Fibroblast of lung (primary cell): Measurements from ENCODE around the gene CDX1. TPM values are rescaled to one million over a fixed set of nuclear protein-coding genes. Genes with fewer than 3 reads are reported as not detected.

Experiments
- DNase-seq, 2 donors: peaks; one replicate each; pipeline versions ENCODE4 v3.0.0 to v3.0.0-alpha.2; 2010; ENCODE audit warnings: low read depth in 2 of 2
- H2AFZ ChIP-seq: 2 replicates; pipeline ENCODE4 v1.5.1; 2012; ENCODE audit warnings: low read length, control low read depth, inconsistent platforms
- H3K27ac ChIP-seq: 2 replicates; pipeline ENCODE4 v1.5.1; 2011; ENCODE audit warnings: low read length, control low read depth; ENCODE audit not compliant: insufficient read depth
- H3K27me3 ChIP-seq: 2 replicates; pipeline ENCODE4 v1.5.1; 2011; ENCODE audit warnings: mild to moderate bottlenecking, low read length; ENCODE audit not compliant: control insufficient read depth, insufficient read depth
- H3K36me3 ChIP-seq: 2 replicates; pipeline ENCODE4 v1.5.1; 2011; ENCODE audit warnings: low read length; ENCODE audit not compliant: control insufficient read depth, insufficient read depth
- H3K4me1 ChIP-seq: 2 replicates; pipeline ENCODE4 v1.5.1; 2011; ENCODE audit warnings: low read length; ENCODE audit not compliant: control insufficient read depth, insufficient read depth; ENCODE audit errors: extremely low read depth
- H3K4me2 ChIP-seq: 2 replicates; pipeline ENCODE4 v1.5.1; 2011; ENCODE audit warnings: low read length, control low read depth; ENCODE audit not compliant: insufficient read depth; ENCODE audit errors: extremely low read depth
- H3K4me3 ChIP-seq, 4 experiments: fragments of 200-600 bp in 1 of 4; sonication (generic) in 1 of 4; replicated peaks in 1 of 4; 2 replicates each; pipeline ENCODE4 v1.5.1; 2011 to 2016; ENCODE audit warnings: low read length in 4 of 4, low read depth in 3 of 4, mild to moderate bottlenecking in 3 of 4, control low read depth in 2 of 4, inconsistent platforms in 1 of 4, mixed read lengths in 1 of 4; ENCODE audit not compliant: insufficient read depth in 1 of 4; ENCODE audit errors: control extremely low read depth in 1 of 4
- H3K79me2 ChIP-seq: 2 replicates; pipeline ENCODE4 v1.5.1; 2012; ENCODE audit warnings: mild to moderate bottlenecking, low read length, inconsistent platforms; ENCODE audit not compliant: control insufficient read depth, insufficient read depth
- H3K9ac ChIP-seq: 2 replicates; pipeline ENCODE4 v1.5.1; 2011; ENCODE audit warnings: mild to moderate bottlenecking, low read length, control low read depth; ENCODE audit not compliant: insufficient read depth
- H3K9me3 ChIP-seq: 2 replicates; pipeline ENCODE4 v1.5.1; 2012; ENCODE audit warnings: low read depth, low read length; ENCODE audit not compliant: control insufficient read depth, insufficient read depth
- H4K20me1 ChIP-seq: 2 replicates; pipeline ENCODE4 v1.5.1; 2011; ENCODE audit warnings: low read length; ENCODE audit not compliant: control insufficient read depth, insufficient read depth; ENCODE audit errors: extremely low read depth
- CTCF ChIP-seq, 2 donors: IDR thresholded peaks in 1 of 2; conservative IDR thresholded peaks in 1 of 2; 1 replicate in 1 of 2; 2 replicates in 1 of 2; pipeline ENCODE4 v1.5.1; 2011 to 2012; ENCODE audit warnings: low read length in 2 of 2, control low read depth in 1 of 2, inconsistent platforms in 1 of 2, low read depth in 1 of 2, mild to moderate bottlenecking in 1 of 2
- EZH2 ChIP-seq: IDR thresholded peaks from 2 replicates; pipeline ENCODE4 v1.5.1; 2012; ENCODE audit warnings: low read length, control low read depth, mild to moderate bottlenecking; ENCODE audit errors: missing control alignments
- polyA plus RNA-seq, 2 donors: library from polyadenylated mRNA; depleted of rRNA in 1 of 2; stranded (reverse) in 1 of 2; unstranded in 1 of 2; fragments of >200 nt; gene quantifications; 2 replicates each; pipeline ENCODE4 v1.2.1, GENCODE V29; 2011 to 2012; ENCODE audit warnings: missing spikeins in 1 of 2
- total RNA-seq: library from RNA; depleted of rRNA; stranded (reverse); fragments of >200 nt; gene quantifications from 2 replicates; pipeline ENCODE4 v1.2.1, GENCODE V29; 2014

The CDX1 gene
- total and polyA plus RNA-seq, 2 donors (not counting 1 experiment from before 2014, with no cell fraction given): 0.33 to 1.8 TPM

- DNase-seq: no peak
- H2AFZ ChIP-seq: no peak overlapping the region
- TF ChIP-seq EZH2 (no peak), CTCF (conservative IDR thresholded peaks at IDR 0.05 in 1 of 2, IDR thresholded peaks at IDR 0.05 in 1 of 2; ENCODE audit: low read depth in 1 of 2, low read length in 2 of 2) (no peak)
- no peak overlapping the region for H3K4me2 ChIP-seq
- no peak overlapping the region for H3K4me3 ChIP-seq
- H3K4me1 ChIP-seq: peaks cover 7% of the 10 kb centered on the region
- no peak overlapping the region for H3K27ac ChIP-seq
- H4K20me1 ChIP-seq: no peaks in the 10 kb centered on the region
- H3K9ac ChIP-seq: no peak overlapping the region
- peaks cover 60% of the 10 kb centered on the region for H3K27me3 ChIP-seq
- H3K36me3 ChIP-seq: no peaks in the 10 kb centered on the region
- no peaks in the 10 kb centered on the region for H3K79me2 ChIP-seq
- no peaks in the 10 kb centered on the region for H3K9me3 ChIP-seq
Observed at GRCh38 chr5:150184990-150185912, 18.7 kb downstream of the CDX1 start.

DNA sequence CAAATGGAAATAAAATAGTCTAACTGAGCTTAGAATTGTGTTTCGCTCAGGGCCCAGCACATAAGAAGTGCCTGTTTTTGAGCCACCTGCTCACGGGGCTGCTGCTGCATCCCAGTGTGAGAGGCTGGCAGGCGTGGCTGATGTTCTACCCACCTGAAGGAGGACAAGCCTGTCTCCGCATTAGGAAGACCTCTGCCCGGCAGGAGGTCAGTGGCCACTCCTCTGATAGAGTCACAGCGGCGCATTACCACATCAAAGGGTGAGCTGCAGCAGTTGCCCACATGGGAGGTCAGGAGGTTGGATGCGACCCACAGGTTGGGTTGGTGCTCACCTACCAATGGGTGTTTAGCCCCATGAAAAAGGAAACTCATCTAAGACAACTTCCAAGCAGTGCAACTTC, 19.6 kb downstream of the CDX1 start:
- Histone ChIP-seq H3K27me3 (peaks cover 69% of the 10 kb centered on the region), H3K4me2 (no peak overlapping the region), H3K79me2 (no peaks in the 10 kb centered on the region), H3K9me3 (no peaks in the 10 kb centered on the region), H4K20me1 (no peaks in the 10 kb centered on the region), H3K27ac (no peak overlapping the region), H2AFZ (no peak overlapping the region), H3K4me3 (no peak overlapping the region), H3K9ac (no peak overlapping the region), H3K36me3 (no peaks in the 10 kb centered on the region), H3K4me1 (no peaks in the 10 kb centered on the region)
- no peak for TF ChIP-seq CTCF (conservative IDR thresholded peaks at IDR 0.05 in 1 of 2, IDR thresholded peaks at IDR 0.05 in 1 of 2; ENCODE audit: low read depth in 1 of 2, low read length in 2 of 2)
- TF ChIP-seq EZH2: no peak
- no peak for DNase-seq

GRCh38 chr5:150186897-150187296, 20.3 kb downstream of the CDX1 start:
- Histone ChIP-seq H3K36me3 (no peaks in the 10 kb centered on the region), H3K27ac (no peak overlapping the region), H3K79me2 (no peaks in the 10 kb centered on the region), H3K27me3 (peaks cover 72% of the 10 kb centered on the region), H2AFZ (no peak overlapping the region), H3K4me3 (no peak overlapping the region), H3K9ac (no peak overlapping the region), H4K20me1 (no peaks in the 10 kb centered on the region), H3K4me2 (no peak overlapping the region), H3K9me3 (no peaks in the 10 kb centered on the region), H3K4me1 (no peaks in the 10 kb centered on the region)
- TF ChIP-seq CTCF (conservative IDR thresholded peaks at IDR 0.05 in 1 of 2, IDR thresholded peaks at IDR 0.05 in 1 of 2; ENCODE audit: low read depth in 1 of 2, low read length in 2 of 2): no peak
- no peak for DNase-seq
